Osteocyte (in vitro differentiated cells): ENCODE data around the gene GPR55. TPM values are rescaled to one million over a fixed set of nuclear protein-coding genes. Genes with fewer than 3 reads are reported as not detected.

Experiments
- DNase-seq: peaks from one replicate; pipeline ENCODE4 v3.0.0; 2021; ENCODE audit warnings: mixed read lengths; ENCODE audit not compliant: unreplicated experiment; ENCODE audit errors: extremely low spot score
- H3K27ac Mint-ChIP-seq: one replicate; pipeline ENCODE4 v1.8.0; 2021; ENCODE audit warnings: mild to moderate bottlenecking, mixed read lengths; ENCODE audit not compliant: unreplicated experiment
- H3K27me3 Mint-ChIP-seq: one replicate; pipeline ENCODE4 v1.8.0; 2021; ENCODE audit warnings: mixed read lengths; ENCODE audit not compliant: unreplicated experiment
- H3K36me3 Mint-ChIP-seq: one replicate; pipeline ENCODE4 v1.8.0; 2021; ENCODE audit warnings: mixed read lengths; ENCODE audit not compliant: unreplicated experiment
- H3K4me1 Mint-ChIP-seq: one replicate; pipeline ENCODE4 v1.8.0; 2021; ENCODE audit warnings: mixed read lengths; ENCODE audit not compliant: unreplicated experiment
- H3K4me3 Mint-ChIP-seq: one replicate; pipeline ENCODE4 v1.8.0; 2021; ENCODE audit warnings: mild to moderate bottlenecking, moderate library complexity, mixed read lengths; ENCODE audit not compliant: unreplicated experiment
- H3K9me3 Mint-ChIP-seq: one replicate; pipeline ENCODE4 v1.8.0; 2021; ENCODE audit warnings: mixed read lengths; ENCODE audit not compliant: unreplicated experiment
- total RNA-seq: library from RNA; stranded (reverse); gene quantifications from 2 replicates; pipeline ENCODE4 v1.2.1, GENCODE V29; 2021
- TF ChIP-seq, protein P1 (sequence below): fragments of 200-600 bp; sonication (generic); IDR thresholded peaks from 2 replicates; pipeline ENCODE4 v1.5.0; 2021; ENCODE audit warnings: antibody characterized with exemption, mild to moderate bottlenecking, moderate library complexity

Gene GPR55
- total RNA-seq, 1 donor from 2014 or later: not detected

DNA sequence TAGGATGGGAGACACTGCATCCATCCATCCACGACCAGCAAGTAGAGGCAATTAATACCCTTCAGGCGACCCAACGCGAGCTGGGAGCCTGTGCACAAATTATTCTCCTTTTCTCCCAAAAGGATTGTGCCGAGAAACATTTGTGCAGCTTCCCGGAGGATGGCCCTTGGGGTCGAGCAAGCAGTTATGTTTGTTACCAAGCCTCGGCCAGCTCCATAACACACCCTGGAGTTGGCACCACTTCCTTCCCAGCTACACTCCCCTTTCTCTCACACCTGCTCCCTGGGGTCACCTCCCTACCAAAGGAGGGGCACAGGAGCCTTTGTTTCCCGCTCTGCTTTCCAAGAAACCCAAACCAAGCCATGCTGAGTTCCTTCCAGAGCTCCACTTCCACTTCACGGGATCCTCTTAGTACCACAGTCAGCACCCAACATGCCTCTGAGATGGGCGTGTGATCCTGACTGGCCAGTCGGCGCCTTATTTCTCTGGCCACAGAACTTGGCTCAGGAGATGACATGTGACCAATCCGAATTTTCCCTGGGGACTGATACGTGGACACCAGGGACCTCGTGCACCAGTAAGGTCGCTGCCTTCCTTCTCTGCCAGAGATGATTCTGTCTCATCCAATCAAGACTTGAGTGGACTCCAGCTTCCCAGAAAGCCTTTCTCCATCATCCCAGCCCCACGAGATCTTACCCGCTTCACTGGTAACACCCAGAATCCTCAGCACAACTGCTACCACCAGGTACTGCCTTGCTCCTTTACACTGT, 28.5 kb downstream of the GPR55 start:
- H3K4me1 Mint-ChIP-seq: no peaks in the 10 kb centered on the region
- H3K27me3 Mint-ChIP-seq: peaks cover 33% of the 10 kb centered on the region
- peak; percentile 73 for DNase-seq
- no peak overlapping the region for H3K27ac Mint-ChIP-seq
- TF ChIP-seq, protein P1, sequence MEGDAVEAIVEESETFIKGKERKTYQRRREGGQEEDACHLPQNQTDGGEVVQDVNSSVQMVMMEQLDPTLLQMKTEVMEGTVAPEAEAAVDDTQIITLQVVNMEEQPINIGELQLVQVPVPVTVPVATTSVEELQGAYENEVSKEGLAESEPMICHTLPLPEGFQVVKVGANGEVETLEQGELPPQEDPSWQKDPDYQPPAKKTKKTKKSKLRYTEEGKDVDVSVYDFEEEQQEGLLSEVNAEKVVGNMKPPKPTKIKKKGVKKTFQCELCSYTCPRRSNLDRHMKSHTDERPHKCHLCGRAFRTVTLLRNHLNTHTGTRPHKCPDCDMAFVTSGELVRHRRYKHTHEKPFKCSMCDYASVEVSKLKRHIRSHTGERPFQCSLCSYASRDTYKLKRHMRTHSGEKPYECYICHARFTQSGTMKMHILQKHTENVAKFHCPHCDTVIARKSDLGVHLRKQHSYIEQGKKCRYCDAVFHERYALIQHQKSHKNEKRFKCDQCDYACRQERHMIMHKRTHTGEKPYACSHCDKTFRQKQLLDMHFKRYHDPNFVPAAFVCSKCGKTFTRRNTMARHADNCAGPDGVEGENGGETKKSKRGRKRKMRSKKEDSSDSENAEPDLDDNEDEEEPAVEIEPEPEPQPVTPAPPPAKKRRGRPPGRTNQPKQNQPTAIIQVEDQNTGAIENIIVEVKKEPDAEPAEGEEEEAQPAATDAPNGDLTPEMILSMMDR: no peak
- no peak overlapping the region for H3K4me3 Mint-ChIP-seq
- H3K9me3 Mint-ChIP-seq: no peaks in the 10 kb centered on the region
- H3K36me3 Mint-ChIP-seq: no peaks in the 10 kb centered on the region

DNA sequence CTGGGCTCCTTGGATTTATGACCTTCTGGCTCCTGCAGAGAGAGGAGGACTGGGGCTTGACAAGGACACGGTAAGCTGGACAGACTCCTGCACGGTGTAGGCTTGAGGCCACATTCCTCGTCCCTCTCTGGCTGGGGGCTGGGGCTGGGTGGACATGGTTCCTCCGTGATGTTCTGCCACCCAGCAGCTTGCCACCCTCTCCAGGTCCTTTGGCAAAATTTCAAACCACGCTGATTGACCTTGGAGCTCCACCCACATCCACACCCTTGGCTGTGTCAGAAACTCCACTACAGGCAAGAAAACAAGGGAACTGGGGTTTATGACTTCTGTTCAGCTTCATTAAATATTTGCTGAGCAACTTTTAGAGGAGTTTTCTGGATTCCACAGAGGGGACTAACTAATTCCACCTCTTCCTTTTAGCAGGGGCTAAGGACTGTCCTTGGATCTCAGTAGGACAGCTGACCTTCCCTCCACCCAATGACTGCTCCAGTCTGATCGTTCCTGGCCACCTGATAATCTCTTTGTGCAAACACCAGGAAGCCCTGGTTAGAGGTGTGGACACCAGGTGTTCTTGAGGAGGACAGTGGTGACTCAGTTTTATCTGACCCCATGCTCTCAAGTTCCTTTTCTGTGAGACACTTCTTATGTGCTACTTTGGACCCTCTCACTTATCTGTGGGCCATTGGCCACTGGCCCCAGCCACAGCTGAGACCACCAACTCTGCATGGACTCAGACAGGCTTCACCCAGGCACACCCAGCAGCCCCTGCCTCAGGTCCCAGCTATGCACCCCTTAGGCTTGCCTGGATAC, 29.3 kb downstream of the GPR55 start:
- TF ChIP-seq, protein P1: no peak
- Mint-ChIP-seq H3K27ac (no peak overlapping the region), H3K36me3 (no peaks in the 10 kb centered on the region), H3K9me3 (no peaks in the 10 kb centered on the region), H3K4me3 (no peak overlapping the region), H3K27me3 (peaks cover 26% of the 10 kb centered on the region), H3K4me1 (peaks cover 7% of the 10 kb centered on the region)
- DNase-seq: peak; percentile 49

DNA sequence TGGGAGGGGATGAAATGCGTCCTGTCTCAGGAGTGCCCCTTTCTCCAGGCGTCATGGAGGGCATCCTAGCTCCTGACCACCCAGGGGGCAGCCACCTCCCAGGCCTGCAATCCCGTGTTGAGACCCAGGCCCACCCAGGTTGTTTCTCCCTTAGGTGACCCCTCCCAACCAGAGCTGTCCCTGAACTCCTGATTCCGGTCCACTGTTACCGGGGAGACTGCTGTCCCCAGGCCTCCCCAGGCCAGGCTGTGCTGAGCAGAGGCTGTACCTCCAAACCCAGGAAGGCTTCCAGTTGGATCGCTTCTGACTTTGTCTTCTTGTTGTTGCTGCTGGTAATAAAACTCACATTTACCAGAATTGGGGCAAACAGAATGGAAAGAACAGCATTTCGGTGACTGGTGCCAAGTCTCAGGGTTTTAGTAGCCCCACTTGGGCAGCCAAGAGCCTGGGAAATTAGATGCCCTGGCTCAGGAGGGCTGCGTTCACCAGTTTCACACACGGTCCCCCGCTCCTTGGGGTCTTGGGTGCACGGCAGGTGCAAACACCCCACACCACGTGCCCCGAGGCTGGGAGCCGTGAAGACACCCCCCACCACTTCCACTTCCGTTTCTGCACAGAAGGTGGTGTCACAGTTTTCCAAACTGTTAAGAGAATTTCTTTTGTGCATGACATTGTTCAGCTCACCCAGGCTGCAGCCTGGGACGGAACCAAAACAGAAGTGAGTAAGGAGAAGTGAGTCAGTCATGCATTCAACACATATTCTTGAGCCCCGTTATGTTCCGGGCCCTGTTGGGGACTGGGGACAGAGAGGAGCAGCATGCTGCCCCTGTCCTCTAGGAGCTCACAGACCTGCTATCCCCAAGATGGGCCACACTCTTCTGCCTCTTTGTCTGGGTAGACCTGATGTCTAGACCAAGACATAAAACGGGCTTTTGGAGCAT, 30.9 kb downstream of the GPR55 start:
- Mint-ChIP-seq H3K4me1 (peaks cover 7% of the 10 kb centered on the region), H3K27ac (no peak overlapping the region), H3K27me3 (peaks cover 11% of the 10 kb centered on the region), H3K4me3 (no peak overlapping the region), H3K36me3 (no peaks in the 10 kb centered on the region), H3K9me3 (no peaks in the 10 kb centered on the region)
- DNase-seq: no peak
- TF ChIP-seq, protein P1: no peak

DNA sequence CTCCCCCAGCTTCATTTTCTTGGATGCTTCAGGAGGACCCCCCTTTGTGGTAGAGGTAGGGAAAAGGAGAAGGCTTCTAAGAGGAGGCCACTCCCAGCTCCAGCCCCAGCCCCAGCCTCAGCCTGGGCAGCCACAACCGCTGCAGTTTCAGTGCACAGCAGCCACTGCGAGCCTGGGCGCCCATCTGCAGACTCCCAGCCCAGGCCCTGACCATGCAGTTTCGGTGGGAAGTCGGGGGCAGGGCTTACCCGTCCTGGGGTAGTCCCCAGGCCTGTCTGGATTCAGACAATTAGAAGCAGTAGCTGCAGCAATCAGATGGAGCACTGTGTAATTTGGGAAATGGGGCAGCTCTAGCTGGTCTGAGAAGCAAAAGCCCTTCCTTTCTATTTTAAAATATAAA, 31.7 kb downstream of the GPR55 start:
- Mint-ChIP-seq H3K4me3 (no peak overlapping the region), H3K27me3 (peaks cover 10% of the 10 kb centered on the region), H3K27ac (no peak overlapping the region), H3K4me1 (peaks cover 7% of the 10 kb centered on the region), H3K9me3 (no peaks in the 10 kb centered on the region), H3K36me3 (no peaks in the 10 kb centered on the region)
- DNase-seq: no peak
- TF ChIP-seq, protein P1: no peak
